ENCODE measurements around the gene DMAC2. TPM values are rescaled to one million over a fixed set of nuclear protein-coding genes. Genes with fewer than 3 reads are reported as not detected.
"Not testable (repeated sequence)": the region's sequence is repeated elsewhere in the genome, so short reads cannot be mapped to it uniquely, and the experiment has no call there.

Gene DMAC2
- total RNA-seq, 1 donor from 2014 or later, result 45.0 TPM

DNA sequence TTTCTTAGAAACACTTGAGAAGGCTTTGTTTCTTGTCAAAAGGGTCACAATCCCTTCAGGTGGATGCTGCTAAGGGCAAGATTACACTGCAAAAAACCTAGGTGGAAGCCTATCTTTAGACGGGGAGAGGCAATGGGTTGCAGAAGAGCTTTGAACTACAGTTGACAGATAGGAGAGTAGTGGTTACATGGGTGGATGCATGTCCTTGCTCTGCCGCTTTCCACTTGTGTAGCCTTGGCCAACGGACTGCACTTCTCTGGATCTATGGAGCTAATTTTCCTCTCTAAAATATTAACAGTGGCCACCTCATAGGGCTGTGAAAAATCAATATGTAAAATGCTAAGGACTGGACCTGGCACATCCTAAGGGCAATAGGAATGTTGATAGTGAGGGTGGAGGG lies 41.1 kb downstream of the DMAC2 start:
- no peak for DNase-seq (ENCODE audit: low spot score)

DNA sequence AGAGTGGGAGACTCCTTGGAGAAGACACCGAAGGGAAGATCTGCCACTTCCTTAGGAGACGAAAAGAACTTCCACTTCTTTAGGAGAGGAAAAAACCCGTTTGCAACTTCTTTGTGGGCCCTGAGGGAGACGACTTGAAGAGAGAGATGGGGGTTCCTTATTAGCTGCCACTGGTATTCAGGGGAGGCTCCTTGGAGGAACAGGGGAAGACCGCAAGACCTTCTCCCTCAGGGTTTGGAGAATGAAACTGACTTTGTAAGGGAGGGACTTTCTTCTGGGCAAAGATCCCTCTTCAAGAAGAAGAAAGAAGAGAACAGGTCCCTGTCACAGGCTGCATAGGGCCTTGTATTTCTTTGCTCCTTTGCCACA lies 41.7 kb downstream of the DMAC2 start:
- no peak for DNase-seq (ENCODE audit: low spot score)

DNA sequence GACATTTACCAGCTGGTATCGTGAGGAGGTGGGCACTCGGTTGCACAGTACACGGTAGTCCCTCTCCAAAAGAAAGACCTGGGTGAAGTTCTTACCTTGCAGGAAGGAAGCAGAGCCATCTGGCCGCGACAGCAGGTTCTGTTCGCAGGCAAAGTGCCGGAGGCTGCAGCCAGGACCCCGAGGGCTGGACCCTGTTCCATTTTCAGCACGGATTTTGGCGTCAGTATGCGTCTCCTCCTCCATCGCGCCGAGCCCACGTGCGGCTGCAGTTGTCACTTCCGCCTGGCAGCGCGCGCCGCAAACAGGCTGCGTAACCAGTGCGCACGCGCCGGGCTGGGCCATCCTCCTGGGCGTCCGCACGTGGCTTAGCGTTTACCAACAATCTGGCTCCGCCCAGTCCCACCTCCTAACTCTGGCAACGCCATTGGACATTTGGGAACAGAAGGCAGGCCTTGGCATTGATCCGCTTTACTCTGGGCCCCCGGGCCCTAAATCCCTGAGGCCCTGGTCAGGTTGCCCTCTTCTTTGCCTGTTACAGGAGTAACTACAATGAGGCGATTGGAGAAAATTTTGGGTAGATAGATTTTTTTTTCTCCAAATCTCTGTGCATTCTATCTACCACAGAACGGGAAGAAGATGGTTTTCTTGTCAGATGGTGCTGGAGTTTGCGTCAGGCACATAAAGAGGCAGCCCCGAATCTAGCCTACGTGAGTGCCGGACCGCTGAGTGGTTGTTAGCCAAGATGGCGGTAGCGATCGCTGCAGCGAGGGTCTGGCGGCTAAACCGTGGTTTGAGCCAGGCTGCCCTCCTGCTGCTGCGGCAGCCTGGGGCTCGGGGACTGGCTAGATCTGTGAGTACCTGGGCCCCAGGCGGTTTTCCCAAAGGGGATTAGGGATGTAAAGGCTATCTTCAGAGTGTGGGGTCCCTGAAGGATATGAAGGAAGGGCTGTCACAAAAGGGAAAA lies 42.3 kb downstream of the DMAC2 start, which contains the start of the genes BCKDHA and EXOSC5:
Gene BCKDHA, plus strand, starts transcription at position 733 of the 964 bp plus-strand sequence. Its CDS starts 10 bp downstream, at position 743.
Gene EXOSC5, minus strand, starts transcription at position 274 of the 964 bp plus-strand sequence. Its CDS starts 31 bp downstream, at position 243.
- DNase-seq (ENCODE audit: low spot score), result peak; percentile 100

DNA sequence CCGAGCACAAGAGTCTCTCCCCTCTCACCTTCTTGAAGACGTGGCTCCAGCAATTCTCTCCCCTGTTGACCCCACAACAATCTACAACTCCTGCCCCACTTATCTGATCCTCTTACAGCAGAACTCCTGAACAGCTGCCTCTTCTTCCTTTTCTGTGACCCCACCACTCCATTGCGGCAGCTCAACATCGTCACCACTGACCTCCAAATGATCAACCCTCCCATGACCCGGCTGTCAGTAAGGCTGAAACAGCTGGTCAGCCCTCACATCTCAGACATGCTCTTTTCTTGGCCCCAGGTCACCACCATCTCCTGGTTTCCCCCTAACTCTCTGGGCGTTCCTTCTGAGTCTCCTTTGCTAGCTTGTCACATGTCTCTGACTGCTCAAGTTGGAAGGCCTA lies 44.4 kb downstream of the DMAC2 start:
- no peak for DNase-seq (ENCODE audit: low spot score)

GRCh38 chr19:41392775-41393174 lies 46.9 kb downstream of the DMAC2 start:
- DNase-seq (ENCODE audit: low spot score), result no peak

GRCh38 chr19:41391618-41392017 lies 48.1 kb downstream of the DMAC2 start:
- DNase-seq (ENCODE audit: low spot score), result no peak

- no peak for DNase-seq (ENCODE audit: low spot score)
Measured at GRCh38 chr19:41386442-41386841, 53.3 kb downstream of the DMAC2 start.

- DNase-seq (ENCODE audit: low spot score), result no peak
Measured at GRCh38 chr19:41384351-41384750, 55.4 kb downstream of the DMAC2 start.

- not testable (repeated sequence) for DNase-seq (ENCODE audit: low spot score)
Measured at GRCh38 chr19:41381536-41381935, 58.2 kb downstream of the DMAC2 start.

Other genes starting within 250 kb of the DMAC2 start
- 90.1 TPM for gene CYP2S1, start 246.7 kb downstream of the DMAC2 start, total RNA-seq
- 57.3 TPM for gene AXL, start 220.7 kb downstream of the DMAC2 start, total RNA-seq
- gene HNRNPUL1, start 175.5 kb downstream of the DMAC2 start, total RNA-seq, result 161 TPM
- 26.2 TPM for gene CCDC97, start 129.7 kb downstream of the DMAC2 start, total RNA-seq
- gene TGFB1, start 86.0 kb downstream of the DMAC2 start, total RNA-seq, result 47.1 TPM
- gene B9D2, start 75.8 kb downstream of the DMAC2 start, total RNA-seq, result 12.8 TPM
- gene TMEM91, start 63.4 kb downstream of the DMAC2 start, total RNA-seq, result 8.6 TPM
- gene EXOSC5, start 42.6 kb downstream of the DMAC2 start, total RNA-seq, result 12.3 TPM
- 26.4 TPM for gene BCKDHA, start 42.1 kb downstream of the DMAC2 start, total RNA-seq
- gene B3GNT8, start 12.5 kb downstream of the DMAC2 start, total RNA-seq, result 2.4 TPM
- not detected for gene ERICH4, start 3.2 kb upstream of the DMAC2 start, total RNA-seq
- gene CEACAM21, start 136.3 kb upstream of the DMAC2 start, total RNA-seq, result 2.4 TPM
- 0.35 TPM for gene CEACAM4, start 187.2 kb upstream of the DMAC2 start, total RNA-seq
- 2.6 TPM for gene CEACAM7, start 248.4 kb upstream of the DMAC2 start, total RNA-seq